ENCODE measurements around the gene TMEM44.

Gene TMEM44

GRCh38 chr3:194633349-194634004, at the start of gene TMEM44:
Gene TMEM44 (minus strand): TSS chr3:194633419. CDS start chr3:194633215, 204 bp downstream.
- peak; percentile 93 for DNase-seq (ENCODE audit: low read depth, low spot score)

- DNase-seq (ENCODE audit: low read depth, low spot score) = peak; percentile 89
Measured at GRCh38 chr3:194682694-194683310, 49.6 kb upstream of the TMEM44 start.

- DNase-seq (ENCODE audit: low read depth, low spot score) = no peak
Measured at GRCh38 chr3:194682189-194682693, 49.0 kb upstream of the TMEM44 start.

- DNase-seq (ENCODE audit: low read depth, low spot score) = no peak
Measured at GRCh38 chr3:194680888-194681615, 47.8 kb upstream of the TMEM44 start.

- no peak for DNase-seq (ENCODE audit: low read depth, low spot score)
Measured at GRCh38 chr3:194676471-194676870, 43.3 kb upstream of the TMEM44 start.

- DNase-seq (ENCODE audit: low read depth, low spot score) = no peak
Measured at GRCh38 chr3:194675680-194676079, 42.5 kb upstream of the TMEM44 start.

GRCh38 chr3:194675081-194675640, 41.9 kb upstream of the TMEM44 start:
- DNase-seq (ENCODE audit: low read depth, low spot score) = no peak

- no peak for DNase-seq (ENCODE audit: low read depth, low spot score)
Measured at GRCh38 chr3:194673761-194674160, 40.5 kb upstream of the TMEM44 start.

- DNase-seq (ENCODE audit: low read depth, low spot score) = no peak
Measured at GRCh38 chr3:194672876-194673275, 39.7 kb upstream of the TMEM44 start.

GRCh38 chr3:194671900-194672808, 38.9 kb upstream of the TMEM44 start, which contains the start of gene LSG1:
Gene LSG1 (minus strand): TSS chr3:194672191. CDS start chr3:194672162, 29 bp downstream.
- DNase-seq (ENCODE audit: low read depth, low spot score) = peak; percentile 96

- no peak for DNase-seq (ENCODE audit: low read depth, low spot score)
Measured at GRCh38 chr3:194671511-194671899, 38.3 kb upstream of the TMEM44 start.

- DNase-seq (ENCODE audit: low read depth, low spot score) = no peak
Measured at GRCh38 chr3:194667363-194667762, 34.1 kb upstream of the TMEM44 start.

GRCh38 chr3:194664857-194665256, 31.6 kb upstream of the TMEM44 start:
- DNase-seq (ENCODE audit: low read depth, low spot score) = no peak

GRCh38 chr3:194661946-194662345, 28.7 kb upstream of the TMEM44 start:
- DNase-seq (ENCODE audit: low read depth, low spot score) = no peak

- no peak for DNase-seq (ENCODE audit: low read depth, low spot score)
Measured at GRCh38 chr3:194661374-194661773, 28.2 kb upstream of the TMEM44 start.

GRCh38 chr3:194659778-194660177, 26.6 kb upstream of the TMEM44 start:
- no peak for DNase-seq (ENCODE audit: low read depth, low spot score)

GRCh38 chr3:194658477-194659242, 25.4 kb upstream of the TMEM44 start:
- no peak for DNase-seq (ENCODE audit: low read depth, low spot score)

- DNase-seq (ENCODE audit: low read depth, low spot score) = no peak
Measured at GRCh38 chr3:194657439-194657838, 24.2 kb upstream of the TMEM44 start.

GRCh38 chr3:194654443-194654842, 21.2 kb upstream of the TMEM44 start:
- DNase-seq (ENCODE audit: low read depth, low spot score) = no peak

GRCh38 chr3:194647747-194648146, 14.5 kb upstream of the TMEM44 start:
- DNase-seq (ENCODE audit: low read depth, low spot score) = no peak
